Measurements from ENCODE around the gene MANBA.
A peak's percentile ranks its signal among the peaks of the same experiment; 100 is the strongest.
"Not testable (repeated sequence)": the region's sequence is repeated elsewhere in the genome, so short reads cannot be mapped to it uniquely, and the experiment has no call there.

The MANBA gene

GRCh38 chr4:102734591-102735385 lies 26.0 kb downstream of the MANBA start:
- no peak for TF ChIP-seq CTCF (IDR thresholded peaks at IDR 0.05; ENCODE audit: low read depth, low read length)
- no peak overlapping the region for H3K4me3 ChIP-seq (replicated peaks in 1 of 2; ENCODE audit: low read depth in 2 of 2, low read length in 2 of 2)
- peak in 1 of 2 donors; percentile 50 for DNase-seq (ENCODE audit: low read depth in 2 of 2)

- TF ChIP-seq CTCF (IDR thresholded peaks at IDR 0.05; ENCODE audit: low read depth, low read length), result no peak
- no peak for DNase-seq (ENCODE audit: low read depth in 2 of 2)
- H3K4me3 ChIP-seq (replicated peaks in 1 of 2; ENCODE audit: low read depth in 2 of 2, low read length in 2 of 2), result no peak overlapping the region
These were observed 26.7 kb downstream of the MANBA start for GRCh38 chr4:102734116-102734515.

GRCh38 chr4:102733084-102733483 lies 27.7 kb downstream of the MANBA start:
- TF ChIP-seq CTCF (IDR thresholded peaks at IDR 0.05; ENCODE audit: low read depth, low read length), result no peak
- DNase-seq (ENCODE audit: low read depth in 2 of 2), result no peak
- no peak overlapping the region for H3K4me3 ChIP-seq (replicated peaks in 1 of 2; ENCODE audit: low read depth in 2 of 2, low read length in 2 of 2)

- H3K4me3 ChIP-seq (replicated peaks in 1 of 2; ENCODE audit: low read depth in 2 of 2, low read length in 2 of 2), result no peak overlapping the region
- DNase-seq (ENCODE audit: low read depth in 2 of 2), result no peak
- no peak for TF ChIP-seq CTCF (IDR thresholded peaks at IDR 0.05; ENCODE audit: low read depth, low read length)
These were observed 28.1 kb downstream of the MANBA start for GRCh38 chr4:102732678-102733077.

GRCh38 chr4:102730968-102731533 lies 29.7 kb downstream of the MANBA start:
- peak; percentile 12 for TF ChIP-seq CTCF (IDR thresholded peaks at IDR 0.05; ENCODE audit: low read depth, low read length)
- H3K4me3 ChIP-seq (replicated peaks in 1 of 2; ENCODE audit: low read depth in 2 of 2, low read length in 2 of 2), result no peak overlapping the region
- DNase-seq (ENCODE audit: low read depth in 2 of 2), result no peak

- DNase-seq (ENCODE audit: low read depth in 2 of 2), result peak in 1 of 2 donors; percentile 9
- not testable (repeated sequence) for H3K4me3 ChIP-seq (replicated peaks in 1 of 2; ENCODE audit: low read depth in 2 of 2, low read length in 2 of 2)
These were observed 31.3 kb downstream of the MANBA start for GRCh38 chr4:102729486-102729885.

GRCh38 chr4:102726919-102727318 lies 33.8 kb downstream of the MANBA start:
- DNase-seq (ENCODE audit: low read depth in 2 of 2); H3K4me3 ChIP-seq (replicated peaks in 1 of 2; ENCODE audit: low read depth in 2 of 2, low read length in 2 of 2): not testable (repeated sequence)

GRCh38 chr4:102726068-102726467 lies 34.7 kb downstream of the MANBA start:
- no peak overlapping the region for H3K4me3 ChIP-seq (replicated peaks in 1 of 2; ENCODE audit: low read depth in 2 of 2, low read length in 2 of 2)
- no peak for DNase-seq (ENCODE audit: low read depth in 2 of 2)
- TF ChIP-seq CTCF (IDR thresholded peaks at IDR 0.05; ENCODE audit: low read depth, low read length), result no peak

Data from cardiac fibroblast (primary cell).